Kasumi-1 (cell line): Measurements from ENCODE around the gene CAMKMT.
A peak's percentile ranks its signal among the peaks of the same experiment; 100 is the strongest.

Source experiments
- DNase-seq, 2 experiments: peaks; one replicate each; lab custom pipeline; 2025; lab: John Stamatoyannopoulos, UW

CAMKMT gene

GRCh38 chr2:44801841-44802776 lies 440.4 kb downstream of the CAMKMT start:
- no peak for DNase-seq

- no peak for DNase-seq
Observed at GRCh38 chr2:44802777-44803424, 441.2 kb downstream of the CAMKMT start.

- peak; percentile 18 to 27 for DNase-seq
Observed at GRCh38 chr2:44804406-44805265, 442.9 kb downstream of the CAMKMT start.

GRCh38 chr2:44805401-44806235 lies 443.9 kb downstream of the CAMKMT start:
- DNase-seq = no peak

DNA sequence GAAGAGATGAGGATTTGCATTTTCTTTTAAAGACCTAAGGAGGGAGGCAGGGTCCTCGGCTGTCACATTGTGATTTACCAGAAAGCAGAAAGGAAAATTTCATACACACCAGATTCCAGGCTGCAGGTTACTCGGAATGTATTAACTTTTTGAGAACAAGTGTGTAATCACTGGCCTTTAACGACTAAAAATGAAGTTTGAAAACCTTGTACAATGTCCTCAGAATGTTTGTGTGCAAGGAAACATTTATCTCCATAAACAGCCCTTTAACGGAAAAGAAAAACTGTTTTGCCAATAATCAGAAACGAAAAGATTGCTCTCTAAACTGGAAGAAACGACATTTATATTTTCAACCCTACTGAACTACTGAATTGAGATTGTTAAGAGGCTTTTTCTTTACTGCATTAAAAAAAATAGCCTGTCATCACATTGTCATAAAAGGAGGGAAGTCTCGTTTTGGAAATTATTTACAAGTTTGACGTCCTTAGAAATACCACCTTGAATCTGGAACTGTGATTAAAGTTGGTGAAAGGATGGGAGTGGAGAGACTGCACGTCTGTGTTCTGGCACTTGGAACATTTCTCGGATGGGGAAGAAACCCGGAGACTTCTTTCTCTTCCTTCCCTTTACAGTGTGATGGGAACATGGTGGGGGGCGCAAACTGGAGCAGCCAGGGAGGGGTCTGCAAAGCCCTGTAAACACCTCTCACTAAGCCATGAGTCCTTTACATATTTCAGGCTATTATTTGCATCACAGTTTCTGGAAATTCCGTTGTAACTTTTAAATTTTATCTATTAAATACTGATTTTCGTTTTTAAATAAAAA lies 445.7 kb downstream of the CAMKMT start:
- DNase-seq = no peak

DNA sequence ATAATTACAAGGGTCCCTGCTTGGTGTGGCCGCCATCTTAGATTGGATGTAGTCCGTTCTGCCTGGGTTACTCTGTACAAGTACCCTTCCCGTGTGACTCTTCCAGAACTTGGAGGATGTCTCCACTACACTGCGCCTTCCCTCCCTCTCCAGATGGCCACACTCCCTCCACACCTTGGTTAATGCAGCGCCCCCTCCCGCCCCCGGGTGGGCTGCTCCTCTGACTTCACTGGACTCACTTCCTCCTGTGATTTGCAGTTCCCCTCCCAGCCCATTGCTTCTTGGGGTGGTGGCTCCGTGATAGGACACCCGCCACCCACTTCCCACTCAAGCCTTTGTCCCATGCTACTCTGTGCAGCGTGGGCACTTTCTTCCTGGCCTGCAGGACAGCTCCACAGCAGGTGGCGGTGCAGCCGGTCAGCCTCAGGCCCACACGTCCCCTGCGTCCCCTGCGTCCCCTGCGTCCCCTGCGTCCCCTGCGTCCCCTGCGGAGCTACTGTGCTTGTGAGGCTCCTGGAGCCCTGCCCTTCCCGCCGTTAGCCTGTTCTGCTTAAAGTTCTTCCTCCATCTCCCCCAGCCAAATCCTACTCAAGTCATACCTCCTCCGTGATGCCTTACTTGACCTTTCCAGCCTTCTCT lies 449.3 kb downstream of the CAMKMT start:
- no peak for DNase-seq

DNA sequence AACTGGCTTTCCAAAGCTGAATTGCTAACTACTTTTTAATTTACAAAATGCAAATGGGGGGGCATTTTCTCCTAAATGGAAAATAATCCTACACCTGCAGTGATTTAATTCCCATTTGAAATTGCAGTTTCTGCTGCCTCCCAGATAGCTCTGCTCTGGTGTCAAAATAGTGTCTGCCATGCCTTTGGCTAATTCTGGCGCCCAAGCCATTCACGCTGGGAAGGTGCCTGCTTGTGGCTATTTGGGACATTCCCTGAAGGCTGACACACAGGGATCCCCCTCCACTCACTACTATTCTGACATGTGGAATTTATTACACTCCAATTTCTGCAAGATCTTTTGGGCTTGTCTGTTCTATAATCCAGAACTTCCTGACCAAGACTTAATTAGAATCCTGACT lies 451.4 kb downstream of the CAMKMT start:
- DNase-seq = no peak

- no peak for DNase-seq
Observed at GRCh38 chr2:44813658-44814057, 451.9 kb downstream of the CAMKMT start.

DNA sequence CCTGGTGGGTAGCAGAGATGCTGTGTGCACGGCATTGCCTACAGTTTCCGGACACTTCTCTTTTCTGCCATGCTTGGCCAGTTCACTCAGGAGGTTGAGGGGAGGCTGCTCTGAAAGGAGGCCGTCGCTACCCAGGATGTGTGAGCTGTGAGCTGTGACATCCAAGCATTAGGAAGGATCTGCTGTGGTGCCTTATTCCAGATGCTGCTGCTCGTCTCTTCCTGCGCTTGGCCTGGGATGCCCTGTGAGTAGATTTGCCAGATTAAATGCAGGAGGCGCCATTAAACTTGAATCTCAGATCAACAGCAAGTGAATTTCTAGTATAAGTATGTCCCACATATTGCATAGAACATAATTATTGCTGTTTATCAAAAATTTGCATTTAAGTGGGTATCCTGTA lies 455.5 kb downstream of the CAMKMT start:
- DNase-seq = no peak

DNA sequence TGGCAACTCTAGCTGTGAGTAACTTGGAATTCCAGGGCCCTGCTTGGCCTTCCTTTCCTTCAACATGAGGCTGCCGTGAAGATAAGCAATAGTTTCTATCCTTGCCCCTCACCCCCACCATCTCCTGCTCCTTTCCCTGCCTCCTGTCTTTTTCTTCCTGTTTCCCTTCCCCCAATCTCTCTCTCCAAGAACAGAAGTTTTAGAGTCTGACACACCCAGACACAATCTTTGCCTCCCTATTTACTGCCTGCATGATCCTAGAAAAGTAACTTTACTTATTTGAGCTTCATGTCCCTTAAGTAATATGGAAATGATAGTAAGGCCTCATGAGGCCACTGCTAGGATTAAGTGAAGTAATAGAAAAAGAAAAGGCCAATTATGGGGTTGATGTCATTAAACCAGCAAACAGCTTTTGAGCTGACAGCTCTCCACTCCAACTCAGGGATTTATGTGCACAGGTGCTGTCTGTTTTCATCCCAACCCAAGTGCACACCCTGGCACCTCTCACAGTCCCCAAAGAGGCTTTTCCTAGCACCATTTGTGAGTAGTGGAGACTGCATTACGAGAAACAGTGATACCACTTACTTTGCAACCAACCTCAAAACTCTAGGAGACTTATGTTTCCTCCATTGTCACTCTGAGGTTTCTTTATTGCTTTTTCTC lies 456.1 kb downstream of the CAMKMT start:
- DNase-seq = no peak

DNA sequence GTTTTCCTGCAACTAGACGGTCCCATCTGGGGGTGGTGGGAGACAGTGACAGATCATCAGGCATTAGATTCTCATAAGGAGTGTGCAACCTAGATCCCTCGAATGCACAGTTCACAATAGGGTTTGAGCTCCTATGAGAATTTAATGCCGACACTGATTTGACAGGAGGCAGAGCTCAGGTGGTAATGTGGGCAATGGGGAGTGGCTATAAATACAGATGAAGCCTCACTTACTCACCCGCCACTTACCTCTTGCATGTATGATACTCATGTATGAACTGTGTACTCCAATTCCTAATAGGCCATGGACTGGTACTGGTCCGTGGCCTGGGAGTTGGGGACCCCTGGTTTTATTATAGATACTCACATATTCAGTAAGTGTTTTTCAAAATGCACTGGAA lies 457.3 kb downstream of the CAMKMT start:
- DNase-seq = no peak

GRCh38 chr2:44821500-44821899 lies 459.8 kb downstream of the CAMKMT start:
- DNase-seq = no peak

- no peak for DNase-seq
Observed at GRCh38 chr2:44822174-44822573, 460.4 kb downstream of the CAMKMT start.
